Progenitor cell of endocrine pancreas (in vitro differentiated cells): ENCODE results near the gene GPR42. TPM values are rescaled to one million over a fixed set of nuclear protein-coding genes. Genes with fewer than 3 reads are reported as not detected.

Source experiments
- DNase-seq: peaks from one replicate; pipeline ENCODE4 v3.0.0; 2021; ENCODE audit warnings: low spot score; ENCODE audit not compliant: unreplicated experiment
- H3K27ac Mint-ChIP-seq: 2 replicates; pipeline ENCODE4 v1.8.0; 2021; ENCODE audit warnings: mild to moderate bottlenecking, moderate library complexity, mixed read lengths
- H3K27me3 Mint-ChIP-seq: 2 replicates; pipeline ENCODE4 v1.8.0; 2021; ENCODE audit warnings: mixed read lengths
- H3K36me3 Mint-ChIP-seq: 2 replicates; pipeline ENCODE4 v1.8.0; 2022; ENCODE audit warnings: mixed read lengths; ENCODE audit not compliant: insufficient read depth
- H3K4me1 Mint-ChIP-seq: 2 replicates; pipeline ENCODE4 v1.8.0; 2021; ENCODE audit warnings: low read depth, mixed read lengths
- H3K4me3 Mint-ChIP-seq: 2 replicates; pipeline ENCODE4 v1.8.0; 2021; ENCODE audit warnings: low read depth, mild to moderate bottlenecking, moderate library complexity, mixed read lengths
- H3K9me3 Mint-ChIP-seq: 2 replicates; pipeline ENCODE4 v1.8.0; 2021; ENCODE audit warnings: low read depth, mixed read lengths
- CTCF ChIP-seq: fragments of 200-600 bp; sonication (generic); IDR thresholded peaks from one replicate; pipeline ENCODE4 v1.5.0; 2021; ENCODE audit warnings: antibody characterized with exemption, mild to moderate bottlenecking; ENCODE audit not compliant: unreplicated experiment
- total RNA-seq: library from RNA; stranded (reverse); gene quantifications from 2 replicates; pipeline ENCODE4 v1.2.1, GENCODE V29; 2021

Gene GPR42
- total RNA-seq, 1 donor from 2014 or later, result not detected

- Mint-ChIP-seq H3K36me3 (no peaks in the 10 kb centered on the region), H3K27me3 (no peaks in the 10 kb centered on the region), H3K4me1 (peaks cover 7% of the 10 kb centered on the region), H3K4me3 (no peak overlapping the region), H3K27ac (no peak overlapping the region), H3K9me3 (no peaks in the 10 kb centered on the region)
- TF ChIP-seq CTCF, result no peak
- no peak for DNase-seq
These were observed 8.4 kb upstream of the GPR42 start for GRCh38 chr19:35362261-35363000.

GRCh38 chr19:35363001-35363590 is 7.8 kb upstream of the GPR42 start:
- H3K27me3 Mint-ChIP-seq, result no peaks in the 10 kb centered on the region
- DNase-seq, result no peak
- H3K27ac Mint-ChIP-seq, result no peak overlapping the region
- no peaks in the 10 kb centered on the region for H3K36me3 Mint-ChIP-seq
- no peak for TF ChIP-seq CTCF
- H3K4me1 Mint-ChIP-seq, result peaks cover 7% of the 10 kb centered on the region
- no peaks in the 10 kb centered on the region for H3K9me3 Mint-ChIP-seq
- H3K4me3 Mint-ChIP-seq, result no peak overlapping the region

GRCh38 chr19:35363711-35364425 is 7.0 kb upstream of the GPR42 start:
- no peaks in the 10 kb centered on the region for H3K9me3 Mint-ChIP-seq
- DNase-seq, result no peak

GRCh38 chr19:35365303-35365702 is 5.6 kb upstream of the GPR42 start:
- no peak for TF ChIP-seq CTCF
- peaks cover 7% of the 10 kb centered on the region for H3K4me1 Mint-ChIP-seq
- no peak overlapping the region for H3K4me3 Mint-ChIP-seq
- no peaks in the 10 kb centered on the region for H3K36me3 Mint-ChIP-seq
- no peak for DNase-seq
- no peaks in the 10 kb centered on the region for H3K27me3 Mint-ChIP-seq
- H3K9me3 Mint-ChIP-seq, result no peaks in the 10 kb centered on the region
- no peak overlapping the region for H3K27ac Mint-ChIP-seq

More at GRCh38 chr19:35363711-35364425, 7.0 kb upstream of the GPR42 start:
- Mint-ChIP-seq H3K27ac (no peak overlapping the region), H3K4me1 (peaks cover 7% of the 10 kb centered on the region), H3K27me3 (no peaks in the 10 kb centered on the region), H3K4me3 (no peak overlapping the region), H3K36me3 (no peaks in the 10 kb centered on the region)
- TF ChIP-seq CTCF, result no peak

GRCh38 chr19:35368378-35368777 is 2.5 kb upstream of the GPR42 start:
- H3K9me3 Mint-ChIP-seq, result no peaks in the 10 kb centered on the region
- H3K4me3 Mint-ChIP-seq, result no peak overlapping the region
- no peaks in the 10 kb centered on the region for H3K36me3 Mint-ChIP-seq
- H3K4me1 Mint-ChIP-seq, result no peaks in the 10 kb centered on the region
- TF ChIP-seq CTCF, result no peak
- H3K27ac Mint-ChIP-seq, result no peak overlapping the region
- peaks cover 2% of the 10 kb centered on the region for H3K27me3 Mint-ChIP-seq
- DNase-seq, result no peak
